T-cell (primary cell): Measurements from ENCODE around the gene DLGAP1. TPM values are rescaled to one million over a fixed set of nuclear protein-coding genes. Genes with fewer than 3 reads are reported as not detected.
A peak's percentile ranks its signal among the peaks of the same experiment; 100 is the strongest.
"Not testable (repeated sequence)": the region's sequence is repeated elsewhere in the genome, so short reads cannot be mapped to it uniquely, and the experiment has no call there.

ENCODE experiments used
- ATAC-seq, 4 experiments: fragments of 200-7000 bp in 3 of 4; fragments of 150-1000 bp in 1 of 4; cut with Tn5 transposase; replicated peaks in 1 of 4; 1 replicate in 3 of 4; 2 replicates in 1 of 4; pipeline ENCODE4 v1.10.0; 2021; ENCODE audit warnings: moderate library complexity in 3 of 4, mild to moderate bottlenecking in 2 of 4, moderate number of reproducible peaks in 1 of 4
- CTCF ChIA-PET, 2 donors: fragments of 300-600 bp; sonication (Branson Sonifier 250); formaldehyde crosslinking; loops; one replicate each; lab custom pipeline; 2022; ENCODE audit warnings: antibody characterized with exemption in 2 of 2; lab: Charles Lee
- POLR2A ChIA-PET, 2 donors: fragments of 300-600 bp; sonication (Branson Sonifier 250); formaldehyde crosslinking; loops; one replicate each; lab custom pipeline; 2022; ENCODE audit warnings: antibody characterized with exemption in 2 of 2; lab: Charles Lee
- DNase-seq, 35 experiments: peaks; one replicate each; pipeline versions ENCODE4 v3.0.0 to v3.0.0-alpha.2; 2013 to 2023
- H3K27ac ChIP-seq: one replicate; pipeline ENCODE4 v1.5.1; 2013; ENCODE audit warnings: low read length
- H3K27me3 ChIP-seq, 2 experiments: replicated peaks in 1 of 2; 1 replicate in 1 of 2; 2 replicates in 1 of 2; pipeline versions ENCODE4 v1.6.1 to v1.7.0; 2013; ENCODE audit warnings: low read length in 1 of 2, mixed read lengths in 1 of 2; ENCODE audit not compliant: control insufficient read depth in 2 of 2, insufficient read depth in 2 of 2; ENCODE audit errors: extremely low read depth in 1 of 2
- H3K36me3 ChIP-seq, 2 donors: 1 replicate in 1 of 2; 2 replicates in 1 of 2; pipeline versions ENCODE4 v1.6.1 to v1.7.0; 2013; ENCODE audit warnings: low read length in 1 of 2; ENCODE audit not compliant: control insufficient read depth in 2 of 2, insufficient read depth in 1 of 2; ENCODE audit errors: extremely low read depth in 1 of 2
- H3K4me1 ChIP-seq, 2 experiments: 1 replicate in 1 of 2; 2 replicates in 1 of 2; pipeline versions ENCODE4 v1.6.1 to v1.7.0; 2013; ENCODE audit warnings: low read length in 2 of 2, mixed read lengths in 1 of 2; ENCODE audit not compliant: insufficient read depth in 2 of 2, control insufficient read depth in 1 of 2; ENCODE audit errors: extremely low read depth in 1 of 2
- H3K4me3 ChIP-seq, 2 donors: 1 replicate in 1 of 2; 2 replicates in 1 of 2; pipeline versions ENCODE4 v1.5.1 to v1.7.0; 2013; ENCODE audit warnings: mild to moderate bottlenecking in 2 of 2, low read length in 1 of 2, moderate library complexity in 1 of 2; ENCODE audit not compliant: control insufficient read depth in 1 of 2; ENCODE audit errors: extremely low read depth in 1 of 2
- H3K9me3 ChIP-seq: 2 replicates; pipeline ENCODE4 v1.7.0; 2013
- H3K27ac Mint-ChIP-seq, 2 donors: one replicate each; pipeline ENCODE4 v1.8.0; 2020 to 2021; ENCODE audit warnings: mild to moderate bottlenecking in 2 of 2, mixed read lengths in 2 of 2
- H3K27me3 Mint-ChIP-seq, 2 donors: one replicate each; pipeline ENCODE4 v1.8.0; 2021 to 2022; ENCODE audit warnings: mixed read lengths in 2 of 2
- H3K36me3 Mint-ChIP-seq: one replicate; pipeline ENCODE4 v1.8.0; 2021; ENCODE audit warnings: mixed read lengths
- H3K4me1 Mint-ChIP-seq, 3 donors: one replicate each; pipeline ENCODE4 v1.8.0; 2020 to 2022; ENCODE audit warnings: mixed read lengths in 3 of 3, mild to moderate bottlenecking in 1 of 3
- H3K4me3 Mint-ChIP-seq, 3 donors: one replicate each; pipeline ENCODE4 v1.8.0; 2020 to 2022; ENCODE audit warnings: mild to moderate bottlenecking in 3 of 3, mixed read lengths in 3 of 3, moderate library complexity in 3 of 3
- H3K9me3 Mint-ChIP-seq, 3 donors: one replicate each; pipeline ENCODE4 v1.8.0; 2020 to 2022; ENCODE audit warnings: mixed read lengths in 3 of 3
- WGBS: methylation state at CpG from one replicate; pipeline ENCODE4 v1.1.5; 2013; ENCODE audit warnings: missing lambda C conversion rate; ENCODE audit not compliant: insufficient coverage; 5-methylcytosine and 5-hydroxymethylcytosine counted together
- total RNA-seq, 35 experiments: library from RNA in 6 of 35; stranded (reverse) in 6 of 35; fragments of 120-200 nt in 1 of 35; gene quantifications; one replicate each; pipeline versions ENCODE4 v1.2.1 to v1.2.4 and lab custom pipeline; 2013 to 2026

DLGAP1 gene
- total RNA-seq, 5 donors from 2014 or later (not counting 1 experiment from before 2014, with no cell fraction given) = 0.25 to 1.8 (median 0.26) TPM

- CTCF ChIA-PET = interaction anchor here in 1 of 2 donors (1.5 kb wide), 1 partner anchor 190 kb away, joined by 3 read pairs; no protein-coding TSS in a partner anchor
- H3K36me3 Mint-ChIP-seq = peaks cover 3% of the 10 kb centered on the region
- H3K4me3 Mint-ChIP-seq = no peak overlapping the region
- DNase-seq (no peak), ATAC-seq (no peak)
- POLR2A ChIA-PET = no interaction called here
- H3K36me3 ChIP-seq = no peaks in the 10 kb centered on the region
- WGBS = 98% methylated on average over 6 of the region's 8 CpGs
- H3K27ac Mint-ChIP-seq = no peak overlapping the region
- no peaks in the 10 kb centered on the region for H3K9me3 ChIP-seq
- H3K27ac ChIP-seq = no peak overlapping the region
- H3K4me1 ChIP-seq = peaks cover 0 to 1% of the 10 kb centered on the region in 2 experiments
- H3K9me3 Mint-ChIP-seq = peaks cover 0 to 4% (median 0%) of the 10 kb centered on the region in 3 donors
- H3K27me3 Mint-ChIP-seq = no peaks in the 10 kb centered on the region
- H3K4me1 Mint-ChIP-seq = peaks cover 0 to 3% (median 0%) of the 10 kb centered on the region in 3 donors
- no peaks in the 10 kb centered on the region for H3K27me3 ChIP-seq
- no peak overlapping the region for H3K4me3 ChIP-seq
These were observed 976.7 kb downstream of the DLGAP1 start for GRCh38 chr18:3478262-3478978.

GRCh38 chr18:3472681-3473544 lies 982.2 kb downstream of the DLGAP1 start:
- no peak overlapping the region for H3K4me3 Mint-ChIP-seq
- no peaks in the 10 kb centered on the region for H3K27me3 Mint-ChIP-seq
- H3K36me3 Mint-ChIP-seq = peaks cover 3% of the 10 kb centered on the region
- Histone ChIP-seq H3K27me3 (no peaks in the 10 kb centered on the region), H3K36me3 (no peaks in the 10 kb centered on the region), H3K27ac (no peak overlapping the region), H3K9me3 (no peaks in the 10 kb centered on the region), H3K4me1 (peaks cover 0 to 6% of the 10 kb centered on the region in 2 experiments), H3K4me3 (no peak overlapping the region)
- H3K4me1 Mint-ChIP-seq = peaks cover 0 to 7% (median 4%) of the 10 kb centered on the region in 3 donors
- peak overlapping the region in 1 of 2 donors; percentile 36 for H3K27ac Mint-ChIP-seq
- no peak for DNase-seq
- ATAC-seq = no peak
- CTCF ChIA-PET = interaction anchor here in 1 of 2 donors (0.6 to 1.3 kb wide), 3 partner anchors 14 to 98 kb away, joined by 4 to 8 read pairs (median 8); no protein-coding TSS in a partner anchor
- POLR2A ChIA-PET = no interaction called here
- H3K9me3 Mint-ChIP-seq = peaks cover 0 to 4% (median 0%) of the 10 kb centered on the region in 3 donors
- 74% methylated on average over 6 of the region's 18 CpGs for WGBS

GRCh38 chr18:3472121-3472520 lies 983.0 kb downstream of the DLGAP1 start:
- WGBS = 92% methylated on average over 2 of the region's 3 CpGs
- H3K9me3 Mint-ChIP-seq, H3K4me1 Mint-ChIP-seq, H3K27me3 Mint-ChIP-seq, H3K27me3 ChIP-seq, H3K9me3 ChIP-seq, ATAC-seq, CTCF ChIA-PET, H3K36me3 Mint-ChIP-seq, H3K4me1 ChIP-seq, H3K36me3 ChIP-seq, DNase-seq, H3K27ac ChIP-seq, H3K4me3 Mint-ChIP-seq, H3K4me3 ChIP-seq, POLR2A ChIA-PET, H3K27ac Mint-ChIP-seq: not testable (repeated sequence)

GRCh38 chr18:3471141-3471648 lies 983.9 kb downstream of the DLGAP1 start:
- H3K27ac Mint-ChIP-seq = no peak overlapping the region
- H3K9me3 Mint-ChIP-seq = peaks cover 0 to 4% (median 0%) of the 10 kb centered on the region in 3 donors
- no peaks in the 10 kb centered on the region for H3K27me3 ChIP-seq
- H3K4me1 Mint-ChIP-seq = peaks cover 13 to 19% (median 16%) of the 10 kb centered on the region in 3 donors
- no peak overlapping the region for H3K27ac ChIP-seq
- H3K4me3 Mint-ChIP-seq = no peak overlapping the region
- ATAC-seq = no peak
- ChIA-PET POLR2A (no interaction called here), CTCF (interaction anchor here (0.5 to 1.2 kb wide), 2 partner anchors 75 to 145 kb away, joined by 3 to 5 read pairs; no protein-coding TSS in a partner anchor)
- no peaks in the 10 kb centered on the region for H3K27me3 Mint-ChIP-seq
- no peaks in the 10 kb centered on the region for H3K36me3 ChIP-seq
- H3K36me3 Mint-ChIP-seq = peaks cover 3% of the 10 kb centered on the region
- H3K4me3 ChIP-seq = no peak overlapping the region
- WGBS = 98% methylated on average over 3 of the region's 3 CpGs
- H3K9me3 ChIP-seq = no peaks in the 10 kb centered on the region
- peaks cover 11 to 13% of the 10 kb centered on the region in 2 experiments for H3K4me1 ChIP-seq
- no peak for DNase-seq

GRCh38 chr18:3468833-3469232 lies 986.3 kb downstream of the DLGAP1 start:
- H3K36me3 Mint-ChIP-seq = no peaks in the 10 kb centered on the region
- Histone ChIP-seq H3K4me3 (no peak overlapping the region), H3K27me3 (no peaks in the 10 kb centered on the region), H3K27ac (no peak overlapping the region), H3K4me1 (peaks cover 13 to 15% of the 10 kb centered on the region in 2 experiments), H3K9me3 (no peaks in the 10 kb centered on the region), H3K36me3 (no peaks in the 10 kb centered on the region)
- H3K27ac Mint-ChIP-seq = no peak overlapping the region
- H3K4me3 Mint-ChIP-seq = no peak overlapping the region
- ChIA-PET POLR2A (no interaction called here), CTCF (interaction anchor here in 1 of 2 donors (0.7 kb wide), 1 partner anchor 55 kb away, joined by 3 read pairs; no protein-coding TSS in a partner anchor)
- no peaks in the 10 kb centered on the region for H3K27me3 Mint-ChIP-seq
- no peaks in the 10 kb centered on the region for H3K9me3 Mint-ChIP-seq
- no peak for ATAC-seq
- peaks cover 16 to 24% (median 21%) of the 10 kb centered on the region in 3 donors for H3K4me1 Mint-ChIP-seq
- WGBS = 96% methylated on average over 3 of the region's 8 CpGs
- no peak for DNase-seq
